Embryonic facial prominence (tissue), 1 donor: ENCODE results near the gene MINDY3.

ENCODE experiments used
- DNase-seq: peaks from one replicate; pipeline ENCODE4 v3.0.0-alpha.2; 2016; ENCODE audit errors: extremely low spot score

The MINDY3 gene

GRCh38 chr10:15738270-15738925, 121.9 kb downstream of the MINDY3 start:
- DNase-seq: peak; percentile 82

- no peak for DNase-seq
These were observed 122.7 kb downstream of the MINDY3 start for GRCh38 chr10:15737656-15738055.

GRCh38 chr10:15735763-15736162, 124.5 kb downstream of the MINDY3 start:
- DNase-seq: peak; percentile 66

GRCh38 chr10:15730341-15730740, 130.0 kb downstream of the MINDY3 start:
- no peak for DNase-seq

- no peak for DNase-seq
These were observed 130.4 kb downstream of the MINDY3 start for GRCh38 chr10:15729890-15730289.
